HG03354 (cell line): Measurements from ENCODE around the gene DLL3.

ENCODE experiments used
- ATAC-seq: cut with Tn5 transposase; IDR thresholded peaks from one replicate; pipeline ENCODE4 v1.9.1; 2021; ENCODE audit warnings: mild to moderate bottlenecking; ENCODE audit not compliant: unreplicated experiment, poor library complexity, severe bottlenecking

DLL3 gene

DNA sequence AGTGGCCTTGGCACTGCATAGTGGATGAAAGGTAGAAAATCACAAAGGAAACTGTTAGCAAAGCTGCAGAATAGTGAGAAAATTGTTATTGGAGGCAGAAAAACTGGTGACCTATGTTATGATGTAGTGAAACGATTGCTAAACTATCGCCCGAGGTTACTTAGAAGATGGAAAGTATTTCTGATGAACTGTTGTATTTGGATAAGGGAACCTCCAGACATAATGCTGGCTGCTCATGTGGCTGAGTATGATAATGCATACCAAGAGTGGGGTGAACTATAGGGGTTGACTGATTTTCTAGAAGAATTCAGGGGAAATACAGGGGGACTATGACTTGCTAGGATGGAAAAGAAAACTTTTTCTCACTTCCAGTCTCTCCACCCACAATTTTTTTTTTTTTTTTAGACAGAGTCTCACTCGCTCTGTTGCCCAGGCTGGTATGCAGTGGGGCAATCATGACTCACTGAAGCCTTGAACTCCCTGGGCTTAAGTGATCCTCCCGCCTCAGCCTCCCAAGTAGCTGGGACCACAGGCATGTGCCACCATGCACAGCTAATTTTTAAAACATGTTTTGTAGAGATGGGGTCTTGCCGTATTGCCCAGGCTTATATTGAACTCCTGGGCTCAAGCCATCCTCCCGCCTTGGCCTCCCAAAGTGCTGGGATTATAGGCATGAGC, 45.6 kb downstream of the DLL3 start:
- no peak for ATAC-seq

DNA sequence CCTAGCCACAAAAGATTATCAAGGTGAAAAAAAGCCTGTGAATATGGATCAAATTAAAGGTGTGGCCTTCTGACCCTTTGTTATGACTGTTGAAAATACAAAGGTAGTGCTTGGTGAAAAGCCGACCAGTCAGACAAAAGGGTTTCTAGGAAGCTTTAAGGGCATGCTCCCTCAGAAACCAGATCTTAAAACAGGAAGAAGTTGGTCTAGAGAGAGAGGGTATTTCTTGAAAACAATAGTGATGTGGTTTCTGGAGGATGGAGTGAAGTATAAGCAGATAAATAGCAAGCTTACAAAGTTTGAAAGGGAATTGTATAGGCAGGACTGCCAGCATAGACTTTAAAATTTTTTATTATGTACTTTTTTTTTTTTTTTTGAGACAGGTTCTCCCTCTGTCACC, 46.2 kb downstream of the DLL3 start:
- ATAC-seq = no peak

DNA sequence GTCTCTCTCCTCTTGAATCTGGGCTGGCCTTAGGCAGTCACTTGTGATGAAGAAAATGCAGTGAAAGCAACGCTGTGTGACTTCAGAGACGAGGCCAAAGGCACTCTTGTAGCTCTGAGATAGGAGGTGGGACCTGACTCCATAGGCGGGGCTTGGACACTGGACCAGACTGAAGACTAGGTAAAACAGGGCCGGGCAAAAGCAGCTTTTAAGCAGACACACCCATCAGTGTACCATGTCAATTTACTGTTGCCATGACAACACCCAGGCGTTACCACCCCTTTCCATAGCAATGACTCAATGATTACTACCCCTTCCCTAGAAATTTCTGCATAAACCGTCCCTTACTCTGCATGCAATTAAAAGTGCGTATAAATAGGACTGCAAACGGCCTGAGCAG, 47.9 kb downstream of the DLL3 start:
- ATAC-seq = no peak

DNA sequence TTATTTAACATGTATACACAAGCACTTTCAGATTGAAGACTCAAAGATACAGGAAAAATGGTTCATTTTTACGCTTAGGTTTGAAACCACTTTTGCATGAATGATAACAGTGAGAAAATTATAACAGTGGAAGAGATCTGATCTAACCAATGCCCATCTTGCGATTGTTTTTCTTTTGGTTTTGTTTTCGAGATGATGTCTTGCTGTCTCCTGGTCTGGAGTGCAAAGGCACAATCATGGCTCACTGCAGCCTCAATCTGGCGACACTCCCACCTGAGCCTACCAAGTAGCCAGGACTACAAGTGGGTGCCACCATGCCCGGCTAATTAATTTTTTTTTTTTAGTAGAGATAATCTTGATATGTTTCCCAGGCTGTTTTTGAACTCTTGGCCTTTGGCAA, 51.5 kb downstream of the DLL3 start:
- ATAC-seq = no peak

DNA sequence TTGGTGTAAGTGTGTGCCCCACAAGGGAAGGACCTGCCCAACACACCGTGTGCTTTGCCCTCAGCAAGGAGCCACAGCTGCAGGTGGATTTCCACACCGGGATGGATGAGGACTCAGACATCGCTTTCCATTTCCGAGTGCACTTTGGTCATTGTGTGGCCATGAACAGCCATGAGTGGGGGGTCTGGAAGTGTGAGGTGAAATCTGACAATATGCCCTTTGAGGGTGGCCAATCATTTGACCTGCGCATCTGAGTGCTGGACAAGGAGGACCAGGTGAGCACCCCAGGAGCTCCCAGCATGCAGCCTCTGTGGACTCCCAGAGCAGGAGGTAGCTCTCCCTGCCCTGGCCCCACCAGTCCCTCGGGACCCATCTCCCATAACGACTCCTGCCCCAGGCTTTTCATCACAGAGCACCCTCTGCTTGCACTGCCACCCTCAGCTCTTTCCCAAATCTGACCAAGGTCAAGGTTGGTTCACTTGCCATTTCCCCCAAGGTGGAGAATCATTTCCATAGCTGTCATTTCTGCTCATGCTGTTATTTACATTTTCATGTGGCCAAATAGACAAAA, 54.4 kb downstream of the DLL3 start:
- ATAC-seq = no peak

DNA sequence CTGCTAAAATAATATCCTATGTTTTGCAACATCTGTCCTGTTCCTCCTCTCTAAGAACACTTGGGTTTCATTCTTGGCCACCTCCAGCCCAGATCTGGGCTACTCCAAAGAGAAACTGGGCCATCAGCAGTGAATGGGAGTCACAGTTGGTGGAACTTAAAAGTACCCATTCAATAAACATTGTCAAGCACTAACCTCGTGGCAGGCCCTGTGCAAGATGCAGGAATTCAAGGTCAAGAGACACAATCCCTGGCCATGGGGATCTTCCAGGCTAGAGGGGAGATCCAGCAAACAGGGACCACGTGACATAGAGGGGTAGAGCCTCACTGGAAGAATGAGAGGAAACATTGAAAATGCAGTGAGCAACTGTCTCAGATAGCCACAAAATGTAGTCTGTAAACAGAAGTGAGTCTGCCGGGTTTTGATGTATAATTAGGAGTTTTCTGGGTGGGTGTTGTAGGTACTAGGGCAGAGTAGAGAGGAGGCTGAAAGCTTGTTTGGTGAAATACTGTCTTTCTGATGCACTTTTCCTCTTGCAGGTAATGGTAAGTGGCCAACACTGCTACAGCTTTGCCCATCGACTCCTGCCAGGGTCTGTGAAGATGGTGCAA, 56.1 kb downstream of the DLL3 start:
- no peak for ATAC-seq

DNA sequence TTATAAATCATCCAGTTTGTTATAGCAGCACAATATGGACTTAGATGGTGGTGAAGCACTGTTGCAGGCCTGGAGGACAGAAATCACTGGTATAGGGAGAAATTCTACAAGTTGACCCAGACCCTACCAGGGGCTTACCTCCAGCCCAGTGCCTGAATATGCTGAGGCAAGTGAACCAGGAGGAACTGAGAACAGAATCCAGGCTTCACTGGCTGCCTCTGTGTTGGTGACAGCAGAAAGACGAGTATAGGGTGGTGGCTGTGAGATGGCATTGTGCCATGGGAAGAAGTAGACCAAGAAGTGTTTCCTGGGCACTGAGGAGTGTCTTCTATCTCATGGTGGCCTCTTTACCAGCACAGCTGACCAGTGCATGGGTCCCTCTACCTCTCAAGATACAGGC, 57.1 kb downstream of the DLL3 start:
- ATAC-seq = no peak
